Fibroblast of lung (primary cell): ENCODE results near the gene ACO2. TPM values are rescaled to one million over a fixed set of nuclear protein-coding genes. Genes with fewer than 3 reads are reported as not detected.
A peak's percentile ranks its signal among the peaks of the same experiment; 100 is the strongest.

Experiments
- DNase-seq, 2 donors: peaks; one replicate each; pipeline versions ENCODE4 v3.0.0 to v3.0.0-alpha.2; 2010; ENCODE audit warnings: low read depth in 2 of 2
- H2AFZ ChIP-seq: 2 replicates; pipeline ENCODE4 v1.5.1; 2012; ENCODE audit warnings: low read length, control low read depth, inconsistent platforms
- H3K27ac ChIP-seq: 2 replicates; pipeline ENCODE4 v1.5.1; 2011; ENCODE audit warnings: low read length, control low read depth; ENCODE audit not compliant: insufficient read depth
- H3K27me3 ChIP-seq: 2 replicates; pipeline ENCODE4 v1.5.1; 2011; ENCODE audit warnings: mild to moderate bottlenecking, low read length; ENCODE audit not compliant: control insufficient read depth, insufficient read depth
- H3K36me3 ChIP-seq: 2 replicates; pipeline ENCODE4 v1.5.1; 2011; ENCODE audit warnings: low read length; ENCODE audit not compliant: control insufficient read depth, insufficient read depth
- H3K4me1 ChIP-seq: 2 replicates; pipeline ENCODE4 v1.5.1; 2011; ENCODE audit warnings: low read length; ENCODE audit not compliant: control insufficient read depth, insufficient read depth; ENCODE audit errors: extremely low read depth
- H3K4me2 ChIP-seq: 2 replicates; pipeline ENCODE4 v1.5.1; 2011; ENCODE audit warnings: low read length, control low read depth; ENCODE audit not compliant: insufficient read depth; ENCODE audit errors: extremely low read depth
- H3K4me3 ChIP-seq, 4 experiments: fragments of 200-600 bp in 1 of 4; sonication (generic) in 1 of 4; replicated peaks in 1 of 4; 2 replicates each; pipeline ENCODE4 v1.5.1; 2011 to 2016; ENCODE audit warnings: low read length in 4 of 4, low read depth in 3 of 4, mild to moderate bottlenecking in 3 of 4, control low read depth in 2 of 4, inconsistent platforms in 1 of 4, mixed read lengths in 1 of 4; ENCODE audit not compliant: insufficient read depth in 1 of 4; ENCODE audit errors: control extremely low read depth in 1 of 4
- H3K79me2 ChIP-seq: 2 replicates; pipeline ENCODE4 v1.5.1; 2012; ENCODE audit warnings: mild to moderate bottlenecking, low read length, inconsistent platforms; ENCODE audit not compliant: control insufficient read depth, insufficient read depth
- H3K9ac ChIP-seq: 2 replicates; pipeline ENCODE4 v1.5.1; 2011; ENCODE audit warnings: mild to moderate bottlenecking, low read length, control low read depth; ENCODE audit not compliant: insufficient read depth
- H3K9me3 ChIP-seq: 2 replicates; pipeline ENCODE4 v1.5.1; 2012; ENCODE audit warnings: low read depth, low read length; ENCODE audit not compliant: control insufficient read depth, insufficient read depth
- H4K20me1 ChIP-seq: 2 replicates; pipeline ENCODE4 v1.5.1; 2011; ENCODE audit warnings: low read length; ENCODE audit not compliant: control insufficient read depth, insufficient read depth; ENCODE audit errors: extremely low read depth
- EZH2 ChIP-seq: IDR thresholded peaks from 2 replicates; pipeline ENCODE4 v1.5.1; 2012; ENCODE audit warnings: low read length, control low read depth, mild to moderate bottlenecking; ENCODE audit errors: missing control alignments
- polyA plus RNA-seq, 2 donors: library from polyadenylated mRNA; depleted of rRNA in 1 of 2; stranded (reverse) in 1 of 2; unstranded in 1 of 2; fragments of >200 nt; gene quantifications; 2 replicates each; pipeline ENCODE4 v1.2.1, GENCODE V29; 2011 to 2012; ENCODE audit warnings: missing spikeins in 1 of 2
- total RNA-seq: library from RNA; depleted of rRNA; stranded (reverse); fragments of >200 nt; gene quantifications from 2 replicates; pipeline ENCODE4 v1.2.1, GENCODE V29; 2014
- TF ChIP-seq, protein P1 (sequence below), 2 donors: IDR thresholded peaks in 1 of 2; conservative IDR thresholded peaks in 1 of 2; 1 replicate in 1 of 2; 2 replicates in 1 of 2; pipeline ENCODE4 v1.5.1; 2011 to 2012; ENCODE audit warnings: low read length in 2 of 2, control low read depth in 1 of 2, inconsistent platforms in 1 of 2, low read depth in 1 of 2, mild to moderate bottlenecking in 1 of 2

Gene ACO2
- total and polyA plus RNA-seq, 2 donors (not counting 1 experiment from before 2014, with no cell fraction given) = 37.6 to 80.3 TPM

DNA sequence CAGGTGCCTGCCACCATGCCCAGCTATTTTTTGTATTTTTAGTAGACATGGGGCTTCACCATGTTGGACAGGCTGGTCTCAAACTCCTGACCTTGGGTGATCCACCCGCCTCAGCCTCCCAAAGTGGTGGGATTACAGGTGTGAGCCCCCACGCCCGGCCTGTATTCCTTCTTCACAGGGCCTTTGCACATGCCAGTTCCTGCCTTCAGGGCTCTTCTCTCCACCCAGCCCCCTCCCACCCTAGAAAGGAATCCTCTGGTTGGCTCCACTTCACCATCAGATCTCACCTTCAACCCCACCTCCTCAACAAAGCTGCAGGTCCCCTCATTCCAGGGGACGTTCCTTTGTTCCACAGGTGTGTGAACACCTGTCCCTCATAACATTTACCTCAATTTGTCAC, 73.3 kb downstream of the ACO2 start:
- H3K4me3 ChIP-seq = peak overlapping the region in 2 of 4 experiments; percentile 10 to 92
- H3K27ac ChIP-seq = no peak overlapping the region
- H3K36me3 ChIP-seq = peaks cover 6% of the 10 kb centered on the region
- TF ChIP-seq, protein P1, sequence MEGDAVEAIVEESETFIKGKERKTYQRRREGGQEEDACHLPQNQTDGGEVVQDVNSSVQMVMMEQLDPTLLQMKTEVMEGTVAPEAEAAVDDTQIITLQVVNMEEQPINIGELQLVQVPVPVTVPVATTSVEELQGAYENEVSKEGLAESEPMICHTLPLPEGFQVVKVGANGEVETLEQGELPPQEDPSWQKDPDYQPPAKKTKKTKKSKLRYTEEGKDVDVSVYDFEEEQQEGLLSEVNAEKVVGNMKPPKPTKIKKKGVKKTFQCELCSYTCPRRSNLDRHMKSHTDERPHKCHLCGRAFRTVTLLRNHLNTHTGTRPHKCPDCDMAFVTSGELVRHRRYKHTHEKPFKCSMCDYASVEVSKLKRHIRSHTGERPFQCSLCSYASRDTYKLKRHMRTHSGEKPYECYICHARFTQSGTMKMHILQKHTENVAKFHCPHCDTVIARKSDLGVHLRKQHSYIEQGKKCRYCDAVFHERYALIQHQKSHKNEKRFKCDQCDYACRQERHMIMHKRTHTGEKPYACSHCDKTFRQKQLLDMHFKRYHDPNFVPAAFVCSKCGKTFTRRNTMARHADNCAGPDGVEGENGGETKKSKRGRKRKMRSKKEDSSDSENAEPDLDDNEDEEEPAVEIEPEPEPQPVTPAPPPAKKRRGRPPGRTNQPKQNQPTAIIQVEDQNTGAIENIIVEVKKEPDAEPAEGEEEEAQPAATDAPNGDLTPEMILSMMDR (conservative IDR thresholded peaks at IDR 0.05 in 1 of 2, IDR thresholded peaks at IDR 0.05 in 1 of 2; ENCODE audit: low read depth in 1 of 2, low read length in 2 of 2) = no peak
- no peak for TF ChIP-seq EZH2
- no peaks in the 10 kb centered on the region for H4K20me1 ChIP-seq
- no peak overlapping the region for H2AFZ ChIP-seq
- H3K9ac ChIP-seq = no peak overlapping the region
- no peaks in the 10 kb centered on the region for H3K9me3 ChIP-seq
- peak overlapping the region; percentile 34 for H3K4me2 ChIP-seq
- no peak for DNase-seq
- H3K27me3 ChIP-seq = no peaks in the 10 kb centered on the region
- peaks cover 4% of the 10 kb centered on the region for H3K4me1 ChIP-seq
- H3K79me2 ChIP-seq = peaks cover 38% of the 10 kb centered on the region

DNA sequence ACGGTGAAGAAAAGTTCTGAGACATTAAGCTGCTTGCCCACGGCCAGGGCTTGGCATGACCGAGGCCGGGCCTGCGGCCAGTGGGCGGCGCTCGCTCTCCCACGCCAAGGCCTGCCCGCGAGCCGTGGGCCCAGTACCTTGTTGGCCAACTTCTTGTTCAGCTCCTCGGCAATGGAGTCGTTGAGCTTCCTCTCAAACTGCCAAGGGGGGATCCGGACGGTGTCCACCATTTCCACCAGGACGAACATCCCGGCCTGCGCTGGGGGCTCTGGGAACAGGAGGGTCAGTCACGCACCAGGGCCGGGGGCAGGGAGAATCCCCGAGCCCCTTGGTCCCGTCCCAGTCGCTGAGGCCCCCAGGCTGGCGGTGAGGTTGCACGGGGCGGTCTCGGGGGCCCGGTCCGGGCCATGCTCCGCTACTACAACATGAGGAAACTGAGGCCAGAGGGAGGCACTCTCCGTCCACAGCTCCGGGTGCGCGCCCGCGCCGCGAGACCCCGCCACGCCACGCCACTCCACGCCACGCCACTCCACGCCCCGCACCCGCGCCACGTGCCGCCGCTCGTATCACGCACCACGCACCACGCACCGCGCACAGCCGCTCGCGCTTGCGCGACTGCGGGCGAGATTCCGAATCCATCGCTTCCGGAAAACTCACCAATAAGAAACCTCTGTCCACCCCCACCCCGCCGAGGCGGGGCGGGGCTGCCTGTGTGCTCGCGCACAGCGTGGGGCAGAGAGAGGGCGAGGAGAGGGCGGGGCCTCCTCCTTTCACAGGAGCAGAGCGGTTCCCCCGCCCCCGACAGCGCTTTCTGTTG, 75.1 kb downstream of the ACO2 start, which contains the start of gene POLR3H:
Gene POLR3H, minus strand, starts transcription at position 617 of the 817 bp plus-strand sequence. Its CDS starts 369 bp downstream, at position 248.
- Histone ChIP-seq H2AFZ (peak within 1 kb of the TSS; percentile 72), H3K79me2 (peaks cover 35% of the 10 kb centered on the region), H3K27me3 (no peaks in the 10 kb centered on the region), H3K4me3 (peak within 1 kb of the TSS; percentile 66 to 92 (median 78)), H3K36me3 (peaks cover 5% of the 10 kb centered on the region), H3K9ac (peak within 1 kb of the TSS; percentile 85), H4K20me1 (no peaks in the 10 kb centered on the region), H3K4me1 (peaks cover 4% of the 10 kb centered on the region), H3K4me2 (peak within 1 kb of the TSS; percentile 93), H3K27ac (peak within 1 kb of the TSS; percentile 78), H3K9me3 (no peaks in the 10 kb centered on the region)
- TF ChIP-seq EZH2 = no peak
- TF ChIP-seq, protein P1 (conservative IDR thresholded peaks at IDR 0.05 in 1 of 2, IDR thresholded peaks at IDR 0.05 in 1 of 2; ENCODE audit: low read depth in 1 of 2, low read length in 2 of 2) = peak; percentile 56 to 66
- peak; percentile 96 to 97 for DNase-seq

DNA sequence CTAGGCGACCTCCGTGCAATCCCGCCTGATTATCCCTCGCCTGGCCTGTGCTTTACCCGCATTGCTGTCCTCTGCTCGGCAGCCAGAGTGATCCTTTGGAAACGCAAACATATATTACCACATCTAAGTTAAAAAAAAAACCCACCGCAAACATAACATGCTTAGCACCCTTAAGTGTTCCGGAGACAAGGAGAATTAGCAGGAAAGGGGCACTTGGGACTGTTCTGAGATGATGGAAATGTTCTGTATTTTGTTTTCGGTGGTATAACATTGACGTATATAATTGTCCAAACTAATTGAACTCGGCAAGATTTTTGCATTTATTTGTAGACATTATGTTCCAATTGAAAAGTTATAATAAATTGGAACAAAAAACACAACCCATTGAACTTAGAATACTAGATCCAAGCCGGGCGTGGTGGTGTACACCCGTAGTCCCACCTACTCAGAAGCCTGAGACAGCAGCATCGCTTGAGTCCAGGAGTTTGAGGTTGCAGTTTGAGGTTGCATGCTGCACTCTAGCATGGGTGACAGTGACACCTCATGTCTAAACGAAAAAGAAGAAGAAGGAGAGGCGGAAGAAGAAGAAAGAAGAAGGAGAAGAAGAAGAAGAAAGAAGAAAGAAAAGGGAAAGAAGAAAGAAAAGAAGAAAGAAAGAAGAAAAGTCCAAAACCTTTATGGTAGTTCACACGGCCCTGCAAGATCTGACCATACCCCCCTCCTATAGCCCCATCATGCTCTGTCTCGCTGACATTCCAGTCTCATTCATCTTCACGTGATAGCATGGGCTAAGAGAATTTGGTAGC, 76.0 kb downstream of the ACO2 start:
- peaks cover 3% of the 10 kb centered on the region for H3K36me3 ChIP-seq
- no peaks in the 10 kb centered on the region for H3K27me3 ChIP-seq
- H3K4me1 ChIP-seq = peaks cover 4% of the 10 kb centered on the region
- no peaks in the 10 kb centered on the region for H4K20me1 ChIP-seq
- no peaks in the 10 kb centered on the region for H3K9me3 ChIP-seq
- H3K9ac ChIP-seq = peak overlapping the region; percentile 21
- H3K4me2 ChIP-seq = peak overlapping the region; percentile 88
- peak overlapping the region; percentile 72 for H2AFZ ChIP-seq
- H3K27ac ChIP-seq = peak overlapping the region; percentile 53
- peaks cover 35% of the 10 kb centered on the region for H3K79me2 ChIP-seq
- TF ChIP-seq EZH2 = no peak
- TF ChIP-seq, protein P1 (conservative IDR thresholded peaks at IDR 0.05 in 1 of 2, IDR thresholded peaks at IDR 0.05 in 1 of 2; ENCODE audit: low read depth in 1 of 2, low read length in 2 of 2) = no peak
- DNase-seq = no peak
- peak overlapping the region; percentile 28 to 59 (median 44) for H3K4me3 ChIP-seq
